ENCODE measurements around the gene DENND2A.

DNA sequence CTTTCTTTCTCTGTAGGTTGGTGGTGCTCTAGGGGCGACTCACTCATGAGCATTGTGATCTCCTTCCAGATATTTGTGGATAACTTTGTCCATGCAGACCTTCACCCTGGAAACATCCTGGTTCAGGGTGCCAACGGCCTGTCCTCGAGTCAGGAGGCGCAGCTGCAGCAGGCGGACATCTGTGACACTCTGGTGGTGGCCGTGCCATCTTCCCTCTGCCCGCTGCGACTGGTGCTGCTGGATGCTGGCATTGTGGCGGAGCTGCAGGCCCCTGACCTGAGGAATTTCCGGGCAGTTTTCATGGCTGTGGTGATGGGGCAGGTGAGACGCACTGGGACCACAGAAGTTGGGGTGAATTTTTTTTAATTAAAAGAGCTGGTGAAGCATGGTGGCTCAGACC lies 46.3 kb upstream of the DENND2A start:
- TF ChIP-seq, protein P1, sequence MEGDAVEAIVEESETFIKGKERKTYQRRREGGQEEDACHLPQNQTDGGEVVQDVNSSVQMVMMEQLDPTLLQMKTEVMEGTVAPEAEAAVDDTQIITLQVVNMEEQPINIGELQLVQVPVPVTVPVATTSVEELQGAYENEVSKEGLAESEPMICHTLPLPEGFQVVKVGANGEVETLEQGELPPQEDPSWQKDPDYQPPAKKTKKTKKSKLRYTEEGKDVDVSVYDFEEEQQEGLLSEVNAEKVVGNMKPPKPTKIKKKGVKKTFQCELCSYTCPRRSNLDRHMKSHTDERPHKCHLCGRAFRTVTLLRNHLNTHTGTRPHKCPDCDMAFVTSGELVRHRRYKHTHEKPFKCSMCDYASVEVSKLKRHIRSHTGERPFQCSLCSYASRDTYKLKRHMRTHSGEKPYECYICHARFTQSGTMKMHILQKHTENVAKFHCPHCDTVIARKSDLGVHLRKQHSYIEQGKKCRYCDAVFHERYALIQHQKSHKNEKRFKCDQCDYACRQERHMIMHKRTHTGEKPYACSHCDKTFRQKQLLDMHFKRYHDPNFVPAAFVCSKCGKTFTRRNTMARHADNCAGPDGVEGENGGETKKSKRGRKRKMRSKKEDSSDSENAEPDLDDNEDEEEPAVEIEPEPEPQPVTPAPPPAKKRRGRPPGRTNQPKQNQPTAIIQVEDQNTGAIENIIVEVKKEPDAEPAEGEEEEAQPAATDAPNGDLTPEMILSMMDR (IDR thresholded peaks at IDR 0.05) = no peak
- no peak for TF ChIP-seq POLR2A (IDR thresholded peaks at IDR 0.05)

Data from thyroid gland (tissue), 4 donors.